Stimulated activated CD8-positive, alpha-beta memory T cell treated with anti-CD3 and anti-CD28 coated beads, Interleukin-7, amount 100 ng/mL, for 4 hours (primary cell): ENCODE measurements around the gene NEO1.

Source experiments
- DNase-seq, 2 donors: peaks; one replicate each; pipeline ENCODE4 v3.0.0-alpha.2; 2020; ENCODE audit warnings: low read depth in 2 of 2

NEO1 gene

GRCh38 chr15:73330206-73331051 is 278.2 kb downstream of the NEO1 start:
- DNase-seq = no peak

DNA sequence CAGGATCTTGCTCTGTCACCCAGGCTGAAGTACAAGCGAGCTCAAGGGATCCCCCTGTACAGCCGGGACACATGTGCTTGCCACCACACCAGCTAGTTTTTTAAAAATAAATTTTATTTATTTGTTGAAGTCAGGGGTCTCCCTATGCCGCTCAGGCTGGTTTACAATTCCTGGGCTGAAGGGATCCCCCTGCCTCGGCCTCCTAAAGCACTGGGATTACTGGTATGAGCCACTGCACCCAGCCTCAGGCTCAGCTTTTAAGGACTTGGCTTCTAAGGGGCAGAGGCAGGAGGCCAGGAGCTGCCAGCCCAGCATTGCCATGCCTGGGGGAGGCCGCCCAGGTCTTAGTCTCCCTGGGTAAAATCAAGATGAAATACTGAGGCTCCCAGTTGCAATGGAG is 279.2 kb downstream of the NEO1 start:
- no peak for DNase-seq

DNA sequence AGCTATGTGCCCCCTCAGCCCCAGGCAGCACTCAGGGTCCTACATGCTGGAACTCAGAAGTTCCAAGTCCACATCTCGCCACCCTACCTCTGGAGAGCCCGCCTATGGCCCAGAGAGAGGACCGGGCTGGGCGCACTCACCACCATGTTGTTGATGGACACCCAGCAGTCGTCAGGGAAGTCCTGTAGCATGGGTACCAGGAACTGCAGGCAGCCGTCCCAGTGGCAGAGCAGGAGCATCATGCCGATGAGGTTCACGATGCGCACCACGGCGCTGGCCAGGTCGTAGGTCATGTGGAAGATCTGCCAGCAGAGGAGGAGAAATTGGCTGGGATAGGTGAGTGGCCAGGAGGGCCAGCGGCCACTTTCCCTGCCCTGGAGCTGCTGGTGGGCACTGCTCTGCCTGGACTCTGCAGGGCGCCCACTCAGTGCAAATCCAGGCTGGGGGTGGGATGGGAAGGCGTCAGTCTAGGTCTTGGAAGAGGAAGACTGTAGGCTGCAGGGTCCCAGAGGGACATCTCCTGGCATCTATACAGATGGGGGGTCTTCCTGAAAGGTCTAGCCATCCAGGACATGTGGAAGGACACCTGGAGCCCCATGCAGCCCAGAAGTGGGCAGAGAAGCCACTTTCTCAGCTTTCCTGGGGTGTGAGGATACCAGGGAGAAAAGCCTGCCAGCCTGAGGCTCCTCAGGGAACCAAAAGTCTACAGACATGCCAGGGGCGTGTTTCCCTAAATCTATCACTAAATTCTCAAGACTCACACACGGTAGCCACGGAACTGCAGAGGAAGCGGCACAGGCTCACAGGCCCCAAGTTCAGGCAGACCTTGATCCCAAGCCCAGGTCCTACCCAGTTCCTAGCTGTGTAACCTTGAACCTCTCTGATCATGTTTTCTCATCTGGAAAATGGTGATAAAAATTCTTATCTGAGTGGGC is 280.0 kb downstream of the NEO1 start:
- DNase-seq = no peak

DNA sequence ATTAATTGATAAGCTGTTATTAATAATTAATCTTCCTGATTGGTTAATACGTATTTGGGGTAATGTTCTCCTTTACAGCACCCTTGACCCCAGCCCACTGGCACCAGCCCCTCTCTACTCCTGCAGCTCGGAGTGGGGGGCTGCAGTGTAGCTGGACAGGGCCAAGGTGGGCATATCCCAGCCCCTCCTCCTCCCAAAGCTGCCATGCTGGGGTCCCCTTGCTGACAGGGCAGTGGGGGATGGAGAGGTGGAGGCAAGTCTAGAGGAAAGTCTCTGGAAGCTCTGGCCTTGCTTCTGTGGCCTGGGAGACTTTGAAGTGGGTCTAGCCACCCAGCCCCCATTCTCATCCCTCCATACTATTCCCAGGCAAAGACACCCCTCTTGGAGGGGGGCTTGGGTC is 280.7 kb downstream of the NEO1 start:
- no peak for DNase-seq

GRCh38 chr15:73334086-73334485 is 281.8 kb downstream of the NEO1 start:
- DNase-seq = no peak

- DNase-seq = no peak
Observed at GRCh38 chr15:73335026-73335425, 282.8 kb downstream of the NEO1 start.

- no peak for DNase-seq
Observed at GRCh38 chr15:73335471-73335870, 283.2 kb downstream of the NEO1 start.

DNA sequence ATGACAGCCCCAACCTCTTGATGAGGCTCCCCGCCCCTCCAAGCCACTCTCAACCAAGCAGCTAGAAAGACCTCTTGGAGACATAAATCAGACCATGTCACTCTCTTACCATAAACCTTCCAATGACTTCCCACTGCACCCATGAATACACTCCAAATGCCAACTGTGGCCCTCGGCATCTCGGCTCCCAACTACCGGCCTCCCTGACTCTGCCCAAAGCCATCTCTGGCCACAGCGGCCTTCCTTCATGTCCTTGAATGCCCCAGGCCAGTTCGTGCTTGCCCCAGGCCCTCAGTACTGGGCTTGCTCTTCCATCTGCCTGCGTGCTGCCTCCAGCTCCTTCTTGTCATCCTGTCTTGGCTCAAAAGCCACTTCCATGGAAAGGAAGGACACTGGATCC is 284.5 kb downstream of the NEO1 start:
- DNase-seq = no peak

DNA sequence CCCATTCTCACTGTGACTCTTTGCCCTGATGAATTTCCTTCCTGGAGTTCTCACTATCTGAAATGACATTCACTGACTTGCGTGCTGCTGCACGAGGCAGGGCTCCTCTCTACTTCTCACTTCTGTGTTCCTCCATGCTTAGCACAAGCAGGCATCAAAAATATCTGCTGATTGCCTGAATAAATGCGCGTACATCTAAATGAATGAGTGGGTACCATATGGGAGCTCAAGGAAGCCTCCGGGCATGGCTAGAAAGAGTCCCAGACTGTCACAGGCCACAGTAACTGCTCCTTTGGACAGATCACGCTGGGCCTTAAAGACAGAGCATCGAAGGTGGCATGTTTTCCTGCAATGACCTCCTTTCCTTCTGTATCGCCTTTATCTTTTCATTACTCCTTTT is 284.9 kb downstream of the NEO1 start:
- DNase-seq = no peak

- no peak for DNase-seq
Observed at GRCh38 chr15:73338058-73338457, 285.8 kb downstream of the NEO1 start.

DNA sequence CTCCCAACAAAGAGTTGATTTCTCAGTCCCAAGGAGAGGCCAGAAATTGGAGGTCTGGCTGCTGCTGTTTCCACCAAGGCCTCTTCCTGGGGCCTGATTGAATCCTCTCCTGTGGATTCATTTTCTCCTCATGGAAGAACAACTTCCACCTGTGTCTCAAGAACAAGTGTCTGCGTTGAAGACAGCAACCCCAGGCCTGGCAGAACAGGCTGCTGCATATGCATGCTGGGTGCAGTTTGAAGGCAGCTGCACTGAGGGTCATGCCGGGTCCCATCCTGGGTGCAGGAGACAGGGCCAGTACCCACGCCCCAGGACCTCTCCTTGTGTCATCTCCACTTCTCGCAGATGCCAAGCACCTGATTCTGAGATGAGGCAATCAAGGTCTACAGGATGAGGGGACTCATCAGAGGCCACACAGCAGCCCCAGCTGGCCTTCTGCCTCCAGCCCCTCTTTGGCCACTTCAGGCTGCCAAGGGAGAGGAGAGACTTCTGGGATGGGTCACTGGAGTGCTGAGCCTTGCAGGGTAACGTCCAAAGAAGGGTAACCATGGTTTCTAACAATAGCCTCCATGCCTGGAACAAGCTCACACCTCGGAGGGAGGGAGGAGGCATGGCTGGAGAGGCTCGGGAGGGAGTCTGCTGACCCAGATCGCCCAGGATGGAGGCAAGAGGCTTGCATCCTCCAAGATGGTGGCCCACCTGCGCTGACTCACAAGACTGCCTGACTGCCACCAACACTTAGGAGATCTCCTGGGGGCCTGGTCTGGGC is 286.5 kb downstream of the NEO1 start:
- no peak for DNase-seq

- no peak for DNase-seq
Observed at GRCh38 chr15:73340502-73341192, 288.4 kb downstream of the NEO1 start.

DNA sequence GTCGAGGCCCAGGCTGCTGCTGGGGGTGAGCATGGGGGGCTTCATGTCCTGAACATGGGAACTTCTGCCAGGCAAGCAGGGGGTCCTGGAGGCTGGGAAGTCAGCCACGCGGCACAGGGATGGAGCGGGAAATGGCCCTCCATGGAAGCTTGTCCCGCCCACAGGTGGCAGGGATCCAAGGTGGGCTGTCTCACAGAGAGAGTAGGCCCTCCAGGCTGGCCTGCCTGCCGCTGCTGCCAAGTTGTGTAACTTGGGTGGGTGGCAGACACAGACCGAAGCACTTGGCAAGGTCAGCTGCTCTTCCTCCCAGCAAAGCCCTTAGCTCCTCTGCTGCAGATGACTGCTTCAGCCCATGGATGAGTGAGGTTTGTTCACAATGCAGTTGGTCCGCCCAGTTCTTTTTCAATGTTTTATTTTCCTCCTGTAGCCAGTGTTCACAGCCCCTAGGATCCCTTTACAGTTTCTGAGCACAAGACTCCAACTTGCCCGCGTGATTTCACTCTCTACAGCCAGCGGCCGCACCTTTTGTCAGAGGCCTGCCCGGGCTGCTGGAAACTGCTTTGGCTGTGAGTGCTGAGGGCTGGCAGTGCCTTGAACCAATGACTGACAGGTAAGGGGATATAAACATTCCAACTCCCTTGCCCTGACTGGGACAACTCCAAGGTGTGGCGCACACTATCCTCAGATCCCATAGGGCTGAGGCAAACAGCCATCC is 289.8 kb downstream of the NEO1 start:
- DNase-seq = no peak

DNA sequence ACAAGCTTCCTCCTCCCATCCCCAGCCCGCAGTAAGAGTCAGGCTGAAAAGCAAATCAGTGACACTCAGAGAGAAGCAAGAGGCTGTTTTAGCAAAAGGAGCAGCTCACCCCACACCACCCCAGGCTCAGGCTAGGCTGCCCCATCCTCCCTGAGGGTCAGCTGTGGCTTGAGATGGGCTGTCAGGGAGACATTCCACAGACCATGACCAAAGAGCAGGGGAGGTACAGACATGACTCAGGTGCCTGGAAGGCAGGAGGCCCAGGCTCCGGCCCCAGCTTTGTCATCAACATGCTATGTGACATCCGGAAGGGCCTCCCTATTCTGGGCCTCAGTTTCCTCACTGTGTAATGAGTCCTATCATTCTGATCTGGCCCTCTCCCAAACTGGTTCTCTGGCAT is 291.8 kb downstream of the NEO1 start:
- no peak for DNase-seq

DNA sequence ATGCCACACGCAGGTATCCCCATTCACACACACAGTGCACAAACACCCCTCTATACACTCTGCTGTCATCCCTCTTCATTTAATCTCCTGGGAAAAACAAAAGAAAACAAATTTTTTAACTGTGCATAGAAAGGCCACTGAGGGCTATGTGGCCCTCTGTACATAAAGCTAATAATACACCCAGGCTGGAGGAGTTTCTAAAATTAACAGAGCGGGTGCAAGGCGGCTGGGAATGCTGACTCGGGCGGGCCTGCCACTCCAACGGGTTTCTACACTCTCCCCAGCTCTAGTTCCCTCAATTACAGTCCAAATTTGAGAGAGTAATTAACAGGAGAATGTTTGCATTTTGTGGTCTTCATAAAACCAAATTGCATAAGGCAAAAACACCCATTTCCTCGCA is 293.4 kb downstream of the NEO1 start:
- no peak for DNase-seq

GRCh38 chr15:73346735-73347312 is 294.6 kb downstream of the NEO1 start:
- DNase-seq = peak; percentile 8 to 24

DNA sequence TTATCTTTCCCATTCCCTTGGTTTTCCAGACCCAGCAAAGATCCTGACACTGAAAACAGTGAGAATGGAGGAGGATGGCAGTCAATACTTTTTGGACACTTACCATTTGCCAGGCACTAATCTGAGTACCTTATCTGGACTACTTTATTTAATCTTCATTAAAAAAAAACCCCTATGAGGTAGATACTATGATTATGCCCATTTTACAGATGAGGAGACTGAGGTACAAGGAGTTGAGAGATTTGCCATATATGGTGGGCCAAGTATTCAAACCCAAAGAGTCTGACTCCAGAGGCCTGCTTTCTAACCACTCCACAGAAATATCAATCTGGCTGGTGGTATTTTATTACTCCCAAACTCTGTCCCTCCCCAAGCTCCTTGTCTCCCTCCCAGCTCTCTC is 296.9 kb downstream of the NEO1 start:
- no peak for DNase-seq

DNA sequence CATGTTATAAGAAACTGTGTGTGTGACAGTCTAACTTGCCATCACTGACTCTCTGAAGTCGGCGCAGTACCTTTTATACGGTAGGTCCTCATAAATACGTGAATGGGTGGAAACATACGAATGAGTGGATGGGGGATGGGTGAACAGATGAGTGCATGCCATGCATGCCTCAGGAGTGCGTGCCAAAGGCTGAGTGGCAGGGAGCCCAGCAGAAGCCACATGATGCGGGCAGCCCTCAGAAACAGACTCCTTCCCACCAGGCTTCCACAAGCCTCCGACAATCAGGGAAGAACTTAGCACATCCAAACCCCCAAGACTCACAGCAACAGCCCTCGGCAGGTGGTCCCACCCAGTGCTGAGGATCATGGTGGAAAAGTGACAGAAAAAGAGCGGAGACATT is 299.8 kb downstream of the NEO1 start:
- no peak for DNase-seq

DNA sequence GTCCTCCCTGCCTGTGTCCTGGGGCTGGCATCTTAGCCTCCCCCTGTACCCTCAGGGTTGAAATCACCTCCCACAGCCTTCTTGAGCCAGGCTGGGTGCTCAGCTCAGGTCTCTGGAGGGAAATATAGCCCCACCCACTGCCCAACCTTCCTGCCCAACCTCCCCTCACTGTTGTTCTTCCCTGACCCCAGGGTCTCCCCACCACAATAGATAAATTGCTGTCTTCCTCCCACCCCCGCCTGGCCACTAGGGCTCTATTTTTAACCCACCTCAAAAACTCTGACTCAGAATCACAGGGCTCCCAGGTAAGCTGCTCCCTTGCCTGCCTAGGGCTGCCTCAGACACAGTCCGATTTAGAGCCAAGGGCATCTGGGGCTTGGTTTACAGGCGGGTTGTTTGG is 301.5 kb downstream of the NEO1 start:
- no peak for DNase-seq

DNA sequence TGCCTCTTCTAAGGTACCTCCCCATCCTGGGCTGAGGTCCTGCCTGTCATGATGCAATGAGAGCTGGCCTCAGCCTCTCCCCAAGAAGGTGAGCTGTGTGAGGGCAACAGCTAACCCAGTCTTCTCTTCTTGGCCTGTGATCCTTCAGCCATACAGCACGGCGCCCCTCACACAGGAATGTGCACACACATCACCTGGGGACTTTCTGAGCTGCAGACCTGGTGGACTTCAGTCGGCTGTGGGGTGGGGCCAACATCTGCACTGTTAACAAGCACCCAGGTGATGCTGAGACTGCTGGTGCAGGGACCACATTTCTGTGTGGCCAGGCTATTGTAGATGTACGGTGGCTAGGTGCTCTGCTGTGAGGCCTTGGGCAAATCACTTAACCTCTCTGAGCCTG is 302.0 kb downstream of the NEO1 start:
- no peak for DNase-seq
